CD4-positive, alpha-beta memory T cell (primary cell): Measurements from ENCODE around the gene TTYH2. TPM values are rescaled to one million over a fixed set of nuclear protein-coding genes. Genes with fewer than 3 reads are reported as not detected.

Source experiments
- CTCF ChIA-PET: fragments of 350-600 bp; sonication (Branson Sonifier 250); formaldehyde crosslinking; loops from one replicate; lab custom pipeline; 2021; ENCODE audit warnings: inconsistent platforms; ENCODE audit not compliant: partially characterized antibody; lab: Charles Lee
- POLR2A ChIA-PET: fragments of 350-600 bp; sonication (Branson Sonifier 250); formaldehyde crosslinking; loops from one replicate; lab custom pipeline; 2021; ENCODE audit not compliant: partially characterized antibody; lab: Charles Lee
- DNase-seq, 5 donors: peaks; one replicate each; pipeline versions ENCODE4 v3.0.0 to v3.0.0-alpha.2; 2020 to 2022; ENCODE audit warnings: mixed read lengths in 1 of 5
- H3K27ac ChIP-seq: one replicate; pipeline ENCODE4 v1.7.0; 2013; ENCODE audit warnings: low read depth, low read length
- H3K27me3 ChIP-seq: 2 replicates; pipeline ENCODE4 v1.7.0; 2013; ENCODE audit warnings: mild to moderate bottlenecking, low read length, moderate library complexity; ENCODE audit not compliant: insufficient read depth
- H3K36me3 ChIP-seq: 2 replicates; pipeline ENCODE4 v1.7.0; 2013; ENCODE audit warnings: mild to moderate bottlenecking, low read length, moderate library complexity; ENCODE audit not compliant: insufficient read depth
- H3K4me1 ChIP-seq: 2 replicates; pipeline ENCODE4 v1.7.0; 2013; ENCODE audit warnings: mild to moderate bottlenecking, low read length, moderate library complexity; ENCODE audit not compliant: insufficient read depth
- H3K4me3 ChIP-seq, 2 donors: one replicate each; pipeline ENCODE4 v1.7.0; 2013; ENCODE audit warnings: low read length in 2 of 2, mild to moderate bottlenecking in 1 of 2
- H3K9me3 ChIP-seq, 2 donors: one replicate each; pipeline ENCODE4 v1.7.0; 2013; ENCODE audit warnings: low read length in 2 of 2, control low read depth in 1 of 2; ENCODE audit not compliant: control insufficient read depth in 1 of 2
- H3K27ac Mint-ChIP-seq, 7 donors: one replicate each; pipeline ENCODE4 v1.8.0; 2020 to 2021; ENCODE audit warnings: mixed read lengths in 7 of 7, mild to moderate bottlenecking in 6 of 7, inconsistent platforms in 3 of 7, moderate library complexity in 3 of 7
- H3K27me3 Mint-ChIP-seq, 2 donors: one replicate each; pipeline ENCODE4 v1.8.0; 2020 to 2021; ENCODE audit warnings: mixed read lengths in 2 of 2
- H3K36me3 Mint-ChIP-seq, 2 donors: one replicate each; pipeline ENCODE4 v1.8.0; 2020 to 2021; ENCODE audit warnings: mixed read lengths in 2 of 2, inconsistent platforms in 1 of 2, mild to moderate bottlenecking in 1 of 2
- H3K4me1 Mint-ChIP-seq, 4 donors: one replicate each; pipeline ENCODE4 v1.8.0; 2020 to 2021; ENCODE audit warnings: mixed read lengths in 4 of 4, mild to moderate bottlenecking in 1 of 4
- H3K4me3 Mint-ChIP-seq, 8 donors: one replicate each; pipeline ENCODE4 v1.8.0; 2020 to 2021; ENCODE audit warnings: mixed read lengths in 8 of 8, mild to moderate bottlenecking in 7 of 8, moderate library complexity in 6 of 8, inconsistent platforms in 3 of 8
- H3K9me3 Mint-ChIP-seq, 8 donors: one replicate each; pipeline ENCODE4 v1.8.0; 2020 to 2021; ENCODE audit warnings: mixed read lengths in 8 of 8, mild to moderate bottlenecking in 5 of 8, inconsistent platforms in 3 of 8, moderate library complexity in 1 of 8
- intact Hi-C: fragments of 100-400 bp; cut with micrococcal nuclease; formaldehyde crosslinking; loops from one replicate; pipeline ENCODE4 v1.15.1; 2023
- polyA plus RNA-seq, 2 donors: library from polyadenylated mRNA; unstranded; fragments of 300-500 nt; fragmentation: Illumina TruSeq; gene quantifications; one replicate each; pipeline ENCODE4 v1.2.3, GENCODE V29; 2021
- total RNA-seq, 2 experiments: library from RNA; stranded (reverse); gene quantifications; one replicate each; pipeline ENCODE4 v1.2.3, GENCODE V29; 2021

The TTYH2 gene
- total and polyA plus RNA-seq, 4 experiments from 2014 or later = 7.0 to 42.4 (median 24.2) TPM

DNA sequence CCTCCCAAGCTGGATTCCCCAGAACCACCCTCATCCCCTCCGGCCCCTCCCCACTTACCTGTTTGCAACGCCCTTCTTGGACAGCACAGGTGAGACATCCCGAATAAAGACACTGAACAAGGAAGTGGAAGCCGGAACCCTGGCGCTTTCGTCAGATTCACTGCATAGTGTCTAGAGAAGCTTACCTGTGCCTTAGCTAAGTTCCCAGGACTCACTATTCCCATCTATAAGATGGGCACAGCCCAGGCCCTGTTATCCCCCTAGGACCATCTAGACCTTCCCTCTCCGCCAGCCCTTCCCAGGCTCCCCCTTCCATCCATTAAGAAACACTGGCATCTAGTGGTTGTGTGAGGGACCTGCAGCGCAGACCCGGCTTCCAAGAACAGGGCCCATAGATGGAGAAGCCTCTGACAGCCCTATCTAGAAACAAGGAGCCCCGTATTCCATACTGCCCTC, 36.8 kb upstream of the TTYH2 start:
- H3K4me1 ChIP-seq = no peaks in the 10 kb centered on the region
- H3K4me3 Mint-ChIP-seq = no peak overlapping the region
- no peaks in the 10 kb centered on the region for H3K36me3 ChIP-seq
- DNase-seq = peak in 4 of 5 donors; percentile 13 to 20 (median 18)
- intact Hi-C loops = loop anchor here (5.0 kb wide), 1 partner anchor 519 kb away; no protein-coding TSS in a partner anchor
- CTCF ChIA-PET = interaction anchor here (0.8 to 2.5 kb wide), 6 partner anchors 10 to 921 kb away, joined by 3 to 23 read pairs (median 4); no protein-coding TSS in a partner anchor
- H3K4me1 Mint-ChIP-seq = no peaks in the 10 kb centered on the region
- no peaks in the 10 kb centered on the region for H3K9me3 ChIP-seq
- POLR2A ChIA-PET = interaction anchor here (0.6 kb wide), 1 partner anchor 343 kb away, joined by 3 read pairs; no protein-coding TSS in a partner anchor
- H3K27me3 ChIP-seq = peaks cover 4% of the 10 kb centered on the region
- no peaks in the 10 kb centered on the region for H3K36me3 Mint-ChIP-seq
- no peak overlapping the region for H3K27ac ChIP-seq
- H3K9me3 Mint-ChIP-seq = peaks cover 0 to under 1% (median 0%) of the 10 kb centered on the region in 8 donors
- no peak overlapping the region for H3K4me3 ChIP-seq
- peaks cover 21 to 41% of the 10 kb centered on the region in 2 donors for H3K27me3 Mint-ChIP-seq
- H3K27ac Mint-ChIP-seq = no peak overlapping the region

DNA sequence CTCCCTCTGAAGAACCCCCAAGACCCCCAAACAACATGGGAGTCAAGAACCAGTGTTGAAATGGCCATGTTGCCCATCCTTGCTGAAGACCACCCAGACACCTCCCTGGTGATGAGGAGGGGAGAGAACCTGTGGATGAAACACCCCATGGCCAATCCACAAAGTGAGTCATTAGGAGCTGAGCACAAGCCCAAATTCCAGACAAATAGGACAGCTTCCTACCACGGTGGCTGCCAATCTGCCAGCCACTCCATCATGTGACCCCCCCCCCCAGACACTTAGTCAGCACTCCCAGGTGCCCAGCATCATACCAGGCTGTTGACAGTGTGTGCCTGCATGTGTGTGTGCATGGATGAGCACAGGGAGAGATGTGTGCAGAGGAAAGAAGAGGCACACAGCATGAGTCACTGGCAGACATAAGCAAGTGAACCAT, 36.3 kb upstream of the TTYH2 start:
- no peaks in the 10 kb centered on the region for H3K36me3 ChIP-seq
- H3K27me3 Mint-ChIP-seq = peaks cover 21 to 42% of the 10 kb centered on the region in 2 donors
- H3K27ac ChIP-seq = no peak overlapping the region
- no peaks in the 10 kb centered on the region for H3K9me3 Mint-ChIP-seq
- H3K27me3 ChIP-seq = peaks cover 4% of the 10 kb centered on the region
- no peak overlapping the region for H3K27ac Mint-ChIP-seq
- DNase-seq = no peak
- POLR2A ChIA-PET = interaction anchor here (0.6 kb wide), 1 partner anchor 343 kb away, joined by 3 read pairs; no protein-coding TSS in a partner anchor
- CTCF ChIA-PET = interaction anchor here (0.9 to 2.5 kb wide), 4 partner anchors 10 to 922 kb away, joined by 3 to 23 read pairs (median 6); no protein-coding TSS in a partner anchor
- no peaks in the 10 kb centered on the region for H3K36me3 Mint-ChIP-seq
- H3K4me1 ChIP-seq = no peaks in the 10 kb centered on the region
- intact Hi-C loops = loop anchor here (5.0 kb wide), 1 partner anchor 520 kb away; no protein-coding TSS in a partner anchor
- H3K9me3 ChIP-seq = no peaks in the 10 kb centered on the region
- H3K4me3 Mint-ChIP-seq = no peak overlapping the region
- H3K4me3 ChIP-seq = no peak overlapping the region
- no peaks in the 10 kb centered on the region for H3K4me1 Mint-ChIP-seq

DNA sequence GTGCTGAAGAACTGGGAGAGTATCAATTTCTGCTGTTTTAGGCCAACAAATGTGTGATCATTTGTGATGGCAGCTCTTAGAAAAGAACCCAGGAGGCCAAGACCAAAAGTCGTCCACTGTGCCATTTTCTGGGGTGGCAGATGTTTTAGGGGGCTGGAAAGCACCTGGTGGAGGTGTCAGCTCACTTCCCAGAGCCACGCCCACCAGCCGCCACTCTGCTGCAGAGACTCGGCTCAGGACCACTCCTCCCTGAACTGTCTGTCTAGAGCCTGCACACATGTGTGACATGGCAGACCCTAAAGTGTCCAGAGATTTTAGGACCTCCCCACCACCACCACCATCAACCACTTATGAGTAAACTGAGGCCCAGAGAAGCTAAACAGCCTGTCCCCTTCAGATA, 33.8 kb upstream of the TTYH2 start:
- intact Hi-C loops = loop anchor here (5.0 kb wide), 1 partner anchor 522 kb away; no protein-coding TSS in a partner anchor
- Histone ChIP-seq H3K27ac (no peak overlapping the region), H3K4me1 (no peaks in the 10 kb centered on the region), H3K27me3 (peaks cover 4% of the 10 kb centered on the region), H3K4me3 (no peak overlapping the region), H3K36me3 (no peaks in the 10 kb centered on the region), H3K9me3 (no peaks in the 10 kb centered on the region)
- ChIA-PET CTCF (interaction anchor here (1.6 kb wide), 1 partner anchor 20 kb away, joined by 3 read pairs; no protein-coding TSS in a partner anchor), POLR2A (no interaction called here)
- no peaks in the 10 kb centered on the region for H3K4me1 Mint-ChIP-seq
- no peak overlapping the region for H3K4me3 Mint-ChIP-seq
- H3K9me3 Mint-ChIP-seq = no peaks in the 10 kb centered on the region
- peaks cover 17 to 38% of the 10 kb centered on the region in 2 donors for H3K27me3 Mint-ChIP-seq
- H3K36me3 Mint-ChIP-seq = no peaks in the 10 kb centered on the region
- H3K27ac Mint-ChIP-seq = no peak overlapping the region
- DNase-seq = no peak

DNA sequence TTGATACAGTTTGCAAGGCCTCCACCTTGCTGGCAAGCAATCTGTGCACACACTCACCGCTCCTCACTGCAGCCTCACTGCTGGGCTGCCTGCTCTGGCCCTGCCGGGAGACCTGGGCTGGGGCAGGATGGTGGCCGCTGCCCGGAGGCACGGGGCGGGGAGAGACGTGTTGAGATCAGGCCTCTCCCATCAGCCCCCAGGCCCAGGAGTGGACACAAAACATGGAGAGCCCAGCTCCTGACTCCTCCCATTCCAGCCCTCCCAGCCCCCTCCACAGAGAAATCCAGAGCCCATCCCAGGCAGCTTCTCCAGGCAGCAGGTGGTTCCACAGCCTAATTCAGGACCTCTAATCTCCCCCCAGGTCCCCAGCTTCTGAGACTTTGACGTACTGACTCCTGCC, 33.0 kb upstream of the TTYH2 start:
- H3K27ac ChIP-seq = no peak overlapping the region
- no peak overlapping the region for H3K4me3 ChIP-seq
- no peak overlapping the region for H3K27ac Mint-ChIP-seq
- H3K27me3 Mint-ChIP-seq = peaks cover 11 to 32% of the 10 kb centered on the region in 2 donors
- no peak overlapping the region for H3K4me3 Mint-ChIP-seq
- intact Hi-C loops = no loop called here
- POLR2A ChIA-PET = no interaction called here
- no peaks in the 10 kb centered on the region for H3K36me3 Mint-ChIP-seq
- no peaks in the 10 kb centered on the region for H3K4me1 Mint-ChIP-seq
- H3K36me3 ChIP-seq = no peaks in the 10 kb centered on the region
- CTCF ChIA-PET = interaction anchor here (1.6 kb wide), 1 partner anchor 19 kb away, joined by 3 read pairs; no protein-coding TSS in a partner anchor
- H3K4me1 ChIP-seq = no peaks in the 10 kb centered on the region
- no peak for DNase-seq
- H3K9me3 Mint-ChIP-seq = no peaks in the 10 kb centered on the region
- no peaks in the 10 kb centered on the region for H3K9me3 ChIP-seq
- H3K27me3 ChIP-seq = peaks cover 4% of the 10 kb centered on the region

DNA sequence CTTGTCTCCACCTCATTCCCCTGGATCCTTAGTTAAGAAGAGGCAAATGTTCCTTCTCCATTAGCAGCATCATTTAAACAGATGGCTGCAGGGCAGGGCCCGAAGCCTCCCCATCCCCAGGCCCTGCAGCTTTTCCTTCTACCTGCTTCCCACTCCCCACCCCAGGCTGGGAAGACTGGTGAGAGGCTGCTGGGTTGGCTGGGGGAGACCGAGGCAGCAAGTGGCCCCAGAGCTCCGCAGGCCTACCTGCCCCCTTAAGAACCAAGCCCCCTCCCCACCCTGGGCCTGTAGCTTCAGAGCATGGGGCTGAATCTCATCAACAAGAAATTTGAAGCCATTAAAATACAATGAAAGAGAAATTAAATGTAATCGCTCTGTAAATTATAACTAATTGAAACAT, 32.0 kb upstream of the TTYH2 start:
- H3K36me3 ChIP-seq = no peaks in the 10 kb centered on the region
- ChIA-PET CTCF (no interaction called here), POLR2A (no interaction called here)
- no peaks in the 10 kb centered on the region for H3K9me3 ChIP-seq
- H3K27me3 Mint-ChIP-seq = peaks cover 10 to 32% of the 10 kb centered on the region in 2 donors
- no peak for DNase-seq
- no peaks in the 10 kb centered on the region for H3K4me1 Mint-ChIP-seq
- no peak overlapping the region for H3K27ac Mint-ChIP-seq
- no peaks in the 10 kb centered on the region for H3K36me3 Mint-ChIP-seq
- H3K4me3 ChIP-seq = no peak overlapping the region
- peaks cover 3% of the 10 kb centered on the region for H3K27me3 ChIP-seq
- H3K9me3 Mint-ChIP-seq = no peaks in the 10 kb centered on the region
- no peak overlapping the region for H3K27ac ChIP-seq
- no peak overlapping the region for H3K4me3 Mint-ChIP-seq
- intact Hi-C loops = no loop called here
- no peaks in the 10 kb centered on the region for H3K4me1 ChIP-seq

DNA sequence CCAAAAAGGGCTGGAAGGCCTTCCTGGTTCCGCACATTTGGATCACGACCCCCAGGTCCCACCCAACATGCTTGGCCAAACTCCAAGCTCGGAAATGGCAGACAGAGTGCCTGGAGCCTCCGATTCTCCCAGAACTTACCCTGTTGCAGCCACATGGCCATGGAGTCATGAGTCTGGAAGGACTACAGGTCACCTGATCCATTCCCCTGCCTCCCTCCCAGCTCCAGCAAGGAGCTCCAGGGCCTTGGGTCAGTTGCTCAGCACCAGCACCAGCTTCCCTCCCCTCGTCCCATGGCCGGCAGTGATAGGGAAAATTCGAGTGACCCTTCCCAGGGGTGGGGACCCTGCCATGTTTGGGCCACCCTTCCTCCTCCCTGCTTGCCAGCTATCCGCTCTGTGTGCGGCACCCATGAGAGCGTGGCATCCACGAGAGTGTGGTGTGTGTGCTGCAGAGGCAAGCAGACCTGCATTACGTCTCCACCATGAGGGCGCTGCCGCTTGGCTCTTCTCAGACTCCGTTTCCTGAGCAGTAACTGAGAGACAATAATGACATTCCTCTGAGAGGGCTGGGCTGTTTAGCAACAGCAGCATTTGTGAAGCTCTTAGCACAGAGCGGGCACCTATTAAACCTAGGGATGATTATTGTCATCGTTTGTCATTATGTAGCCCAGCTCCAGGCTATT, 31.2 kb upstream of the TTYH2 start:
- Mint-ChIP-seq H3K4me3 (no peak overlapping the region), H3K36me3 (no peaks in the 10 kb centered on the region), H3K27ac (no peak overlapping the region), H3K4me1 (no peaks in the 10 kb centered on the region), H3K27me3 (peaks cover 4 to 26% of the 10 kb centered on the region in 2 donors), H3K9me3 (no peaks in the 10 kb centered on the region)
- intact Hi-C loops = no loop called here
- CTCF ChIA-PET = no interaction called here
- Histone ChIP-seq H3K4me1 (no peaks in the 10 kb centered on the region), H3K27me3 (no peaks in the 10 kb centered on the region), H3K4me3 (no peak overlapping the region), H3K9me3 (no peaks in the 10 kb centered on the region), H3K36me3 (no peaks in the 10 kb centered on the region), H3K27ac (no peak overlapping the region)
- POLR2A ChIA-PET = no interaction called here
- DNase-seq = no peak

DNA sequence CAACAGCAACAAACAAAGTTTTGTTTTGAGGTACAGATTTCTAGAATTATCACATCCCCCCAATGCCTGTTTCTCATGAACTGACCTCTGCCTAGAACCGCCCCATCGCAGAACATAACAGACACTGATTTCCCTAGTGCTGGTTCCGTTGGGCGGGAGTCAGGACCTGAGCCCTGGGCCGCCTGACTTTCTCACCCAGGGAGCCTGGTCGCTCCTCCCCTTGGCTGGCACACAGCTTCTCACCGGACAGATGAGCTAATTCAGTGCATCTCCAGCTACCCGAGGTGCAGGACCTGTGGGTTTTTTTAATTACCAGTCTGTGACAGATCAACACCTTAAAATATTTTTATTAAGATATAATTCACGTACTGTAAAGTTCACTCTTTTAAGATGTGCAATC, 30.0 kb upstream of the TTYH2 start:
- Mint-ChIP-seq H3K9me3 (no peaks in the 10 kb centered on the region), H3K27me3 (peaks cover 6 to 24% of the 10 kb centered on the region in 2 donors), H3K27ac (no peak overlapping the region), H3K4me1 (no peaks in the 10 kb centered on the region), H3K4me3 (no peak overlapping the region), H3K36me3 (no peaks in the 10 kb centered on the region)
- Histone ChIP-seq H3K9me3 (no peaks in the 10 kb centered on the region), H3K27me3 (no peaks in the 10 kb centered on the region), H3K4me1 (no peaks in the 10 kb centered on the region), H3K4me3 (no peak overlapping the region), H3K27ac (no peak overlapping the region), H3K36me3 (no peaks in the 10 kb centered on the region)
- intact Hi-C loops = no loop called here
- no peak for DNase-seq
- POLR2A ChIA-PET = interaction anchor here (0.6 kb wide), 1 partner anchor 122 kb away, joined by 3 read pairs; no protein-coding TSS in a partner anchor
- CTCF ChIA-PET = no interaction called here
